Measurements from ENCODE around the gene SETD7.

DNA sequence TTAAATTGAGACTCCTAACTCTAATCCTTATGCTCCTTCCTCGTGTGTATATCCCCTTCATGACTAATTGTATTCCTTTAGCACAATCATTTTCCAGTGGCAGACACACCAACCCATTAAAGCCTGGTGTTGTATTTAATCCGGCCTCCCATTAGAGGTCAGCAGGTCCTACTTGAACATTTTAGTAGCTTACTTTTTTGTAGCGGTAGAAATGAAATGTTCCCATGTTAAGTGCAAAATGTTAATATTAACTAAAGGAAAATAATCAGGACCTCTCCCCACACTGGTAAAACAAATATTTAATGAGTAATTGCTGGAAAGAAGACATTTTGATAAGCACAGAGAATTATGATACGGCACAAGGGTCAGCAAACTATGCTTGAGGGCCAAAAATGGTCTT lies 98.7 kb downstream of the SETD7 start:
- TF ChIP-seq, protein P1, sequence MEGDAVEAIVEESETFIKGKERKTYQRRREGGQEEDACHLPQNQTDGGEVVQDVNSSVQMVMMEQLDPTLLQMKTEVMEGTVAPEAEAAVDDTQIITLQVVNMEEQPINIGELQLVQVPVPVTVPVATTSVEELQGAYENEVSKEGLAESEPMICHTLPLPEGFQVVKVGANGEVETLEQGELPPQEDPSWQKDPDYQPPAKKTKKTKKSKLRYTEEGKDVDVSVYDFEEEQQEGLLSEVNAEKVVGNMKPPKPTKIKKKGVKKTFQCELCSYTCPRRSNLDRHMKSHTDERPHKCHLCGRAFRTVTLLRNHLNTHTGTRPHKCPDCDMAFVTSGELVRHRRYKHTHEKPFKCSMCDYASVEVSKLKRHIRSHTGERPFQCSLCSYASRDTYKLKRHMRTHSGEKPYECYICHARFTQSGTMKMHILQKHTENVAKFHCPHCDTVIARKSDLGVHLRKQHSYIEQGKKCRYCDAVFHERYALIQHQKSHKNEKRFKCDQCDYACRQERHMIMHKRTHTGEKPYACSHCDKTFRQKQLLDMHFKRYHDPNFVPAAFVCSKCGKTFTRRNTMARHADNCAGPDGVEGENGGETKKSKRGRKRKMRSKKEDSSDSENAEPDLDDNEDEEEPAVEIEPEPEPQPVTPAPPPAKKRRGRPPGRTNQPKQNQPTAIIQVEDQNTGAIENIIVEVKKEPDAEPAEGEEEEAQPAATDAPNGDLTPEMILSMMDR (IDR thresholded peaks at IDR 0.05; ENCODE audit: low read length): no peak
- no peak for TF ChIP-seq EZH2phosphoT487 (IDR thresholded peaks at IDR 0.05; ENCODE audit: low read length)

All from MM.1S (cell line).